ENCODE measurements around the gene SEZ6. TPM values are rescaled to one million over a fixed set of nuclear protein-coding genes. Genes with fewer than 3 reads are reported as not detected.

The SEZ6 gene
- total RNA-seq, 1 donor from 2014 or later = not detected

GRCh38 chr17:28960256-28961061 is 45.4 kb downstream of the SEZ6 start:
- FAIRE-seq (no peak), DNase-seq (ENCODE audit: low read depth) (no peak)
- TF ChIP-seq CTCF (IDR thresholded peaks at IDR 0.05; ENCODE audit: insufficient read depth, low read depth, low read length) (no peak), EZH2 (IDR thresholded peaks at IDR 0.05; ENCODE audit: insufficient read depth, low read length) (no peak)
- Histone ChIP-seq H4K20me1 (ENCODE audit: insufficient read depth, low read length) (no peaks in the 10 kb centered on the region), H2AFZ (ENCODE audit: low read depth, low read length) (no peak overlapping the region), H3K79me2 (ENCODE audit: insufficient read depth, low read length) (no peaks in the 10 kb centered on the region), H3K4me2 (ENCODE audit: low read length) (no peak overlapping the region), H3K4me3 (ENCODE audit: insufficient read depth, low read depth, low read length) (no peak overlapping the region), H3K4me1 (ENCODE audit: insufficient read depth, low read length) (peaks cover 3% of the 10 kb centered on the region), H3K9me3 (ENCODE audit: insufficient read depth, low read depth, low read length) (no peaks in the 10 kb centered on the region), H3K27me3 (ENCODE audit: insufficient read depth, low read length) (no peaks in the 10 kb centered on the region), H3K27ac (ENCODE audit: low read depth, low read length) (no peak overlapping the region), H3K36me3 (ENCODE audit: insufficient read depth, low read length) (no peaks in the 10 kb centered on the region), H3K9ac (ENCODE audit: low read length) (no peak overlapping the region)
- Mint-ChIP-seq H3K36me3 (ENCODE audit: low read depth, unreplicated experiment) (peaks cover 7% of the 10 kb centered on the region), H3K27ac (ENCODE audit: unreplicated experiment) (no peak overlapping the region), H3K27me3 (ENCODE audit: low read depth, unreplicated experiment) (peaks cover 15% of the 10 kb centered on the region), H3K4me1 (ENCODE audit: low read depth, unreplicated experiment) (peaks cover 6% of the 10 kb centered on the region), H3K9me3 (ENCODE audit: unreplicated experiment) (no peaks in the 10 kb centered on the region), H3K4me3 (ENCODE audit: unreplicated experiment) (no peak overlapping the region)

DNA sequence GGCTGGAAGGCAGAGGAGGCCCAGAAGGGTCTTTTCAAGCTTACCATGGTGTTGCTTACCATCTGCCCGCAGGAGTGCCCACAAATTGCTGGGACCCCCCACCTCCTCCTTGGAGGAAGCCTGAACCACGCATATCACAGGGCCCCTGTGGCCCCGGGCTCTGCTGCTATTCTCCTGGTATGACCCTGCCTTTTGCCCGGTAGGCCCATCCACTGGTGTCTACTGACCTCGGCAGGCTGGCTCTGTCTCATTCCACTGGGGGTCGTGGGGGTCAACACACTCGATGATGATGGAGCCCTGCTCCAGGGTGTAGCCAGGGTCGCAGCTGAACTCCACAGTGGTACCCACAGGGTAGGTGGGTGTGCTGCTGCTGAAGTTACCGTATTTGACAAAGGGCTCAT is 46.4 kb downstream of the SEZ6 start:
- TF ChIP-seq CTCF (IDR thresholded peaks at IDR 0.05; ENCODE audit: insufficient read depth, low read depth, low read length) = no peak
- no peak for TF ChIP-seq EZH2 (IDR thresholded peaks at IDR 0.05; ENCODE audit: insufficient read depth, low read length)
- H3K4me1 ChIP-seq (ENCODE audit: insufficient read depth, low read length) = peaks cover 3% of the 10 kb centered on the region
- H3K36me3 Mint-ChIP-seq (ENCODE audit: low read depth, unreplicated experiment) = peaks cover 7% of the 10 kb centered on the region
- no peaks in the 10 kb centered on the region for H3K9me3 Mint-ChIP-seq (ENCODE audit: unreplicated experiment)
- no peaks in the 10 kb centered on the region for H3K79me2 ChIP-seq (ENCODE audit: insufficient read depth, low read length)
- no peak for DNase-seq (ENCODE audit: low read depth)
- H2AFZ ChIP-seq (ENCODE audit: low read depth, low read length) = no peak overlapping the region
- FAIRE-seq = no peak
- no peaks in the 10 kb centered on the region for H3K27me3 ChIP-seq (ENCODE audit: insufficient read depth, low read length)
- no peaks in the 10 kb centered on the region for H3K36me3 ChIP-seq (ENCODE audit: insufficient read depth, low read length)
- no peak overlapping the region for H3K4me3 Mint-ChIP-seq (ENCODE audit: unreplicated experiment)
- peaks cover 15% of the 10 kb centered on the region for H3K27me3 Mint-ChIP-seq (ENCODE audit: low read depth, unreplicated experiment)
- no peak overlapping the region for H3K9ac ChIP-seq (ENCODE audit: low read length)
- H3K4me1 Mint-ChIP-seq (ENCODE audit: low read depth, unreplicated experiment) = peaks cover 5% of the 10 kb centered on the region
- no peaks in the 10 kb centered on the region for H4K20me1 ChIP-seq (ENCODE audit: insufficient read depth, low read length)
- no peak overlapping the region for H3K27ac ChIP-seq (ENCODE audit: low read depth, low read length)
- no peaks in the 10 kb centered on the region for H3K9me3 ChIP-seq (ENCODE audit: insufficient read depth, low read depth, low read length)
- H3K4me3 ChIP-seq (ENCODE audit: insufficient read depth, low read depth, low read length) = no peak overlapping the region
- no peak overlapping the region for H3K4me2 ChIP-seq (ENCODE audit: low read length)
- H3K27ac Mint-ChIP-seq (ENCODE audit: unreplicated experiment) = no peak overlapping the region

DNA sequence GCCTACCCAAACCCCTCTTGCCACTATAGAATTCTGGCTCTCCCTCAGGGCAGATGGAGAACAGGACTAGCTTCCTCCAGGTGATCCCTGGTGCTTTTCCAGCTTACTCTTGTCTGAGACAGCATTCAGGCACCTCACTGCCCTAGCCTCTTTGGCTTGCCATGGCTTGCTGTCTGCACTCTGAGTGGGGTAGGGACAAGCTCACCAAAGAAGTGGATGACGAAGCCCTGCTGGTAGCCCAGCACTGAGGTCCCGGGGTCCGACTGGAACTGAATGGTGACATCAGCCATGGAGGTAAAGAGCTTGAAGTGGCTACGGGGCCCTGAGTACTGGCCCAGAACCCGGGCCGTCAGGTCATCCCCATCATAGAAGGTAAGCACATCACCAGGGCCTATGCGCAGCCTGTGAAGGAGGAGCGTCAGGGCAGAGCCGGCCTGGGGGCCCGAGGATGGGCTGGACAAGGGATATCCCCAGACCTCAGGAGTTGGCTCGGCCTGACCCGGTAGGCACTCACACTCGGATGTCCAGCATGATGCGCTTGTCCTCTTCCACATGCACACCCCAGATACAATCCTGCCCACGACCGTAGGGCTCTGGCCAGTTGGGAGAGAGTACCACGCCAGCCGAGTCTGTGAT is 46.9 kb downstream of the SEZ6 start:
- DNase-seq (ENCODE audit: low read depth) = no peak

More for the DNA sequence above, 46.9 kb downstream of the SEZ6 start:
- Histone ChIP-seq H3K9me3 (ENCODE audit: insufficient read depth, low read depth, low read length) (no peaks in the 10 kb centered on the region), H3K9ac (ENCODE audit: low read length) (no peak overlapping the region), H4K20me1 (ENCODE audit: insufficient read depth, low read length) (peaks cover 3% of the 10 kb centered on the region), H3K36me3 (ENCODE audit: insufficient read depth, low read length) (no peaks in the 10 kb centered on the region), H3K4me1 (ENCODE audit: insufficient read depth, low read length) (no peaks in the 10 kb centered on the region), H3K4me2 (ENCODE audit: low read length) (no peak overlapping the region), H3K27me3 (ENCODE audit: insufficient read depth, low read length) (no peaks in the 10 kb centered on the region), H3K27ac (ENCODE audit: low read depth, low read length) (no peak overlapping the region), H3K79me2 (ENCODE audit: insufficient read depth, low read length) (no peaks in the 10 kb centered on the region), H2AFZ (ENCODE audit: low read depth, low read length) (no peak overlapping the region), H3K4me3 (ENCODE audit: insufficient read depth, low read depth, low read length) (no peak overlapping the region)
- H3K27ac Mint-ChIP-seq (ENCODE audit: unreplicated experiment) = peak overlapping the region; percentile 26
- no peaks in the 10 kb centered on the region for H3K4me1 Mint-ChIP-seq (ENCODE audit: low read depth, unreplicated experiment)
- H3K27me3 Mint-ChIP-seq (ENCODE audit: low read depth, unreplicated experiment) = peaks cover 13% of the 10 kb centered on the region
- no peak overlapping the region for H3K4me3 Mint-ChIP-seq (ENCODE audit: unreplicated experiment)
- peaks cover 7% of the 10 kb centered on the region for H3K36me3 Mint-ChIP-seq (ENCODE audit: low read depth, unreplicated experiment)
- no peaks in the 10 kb centered on the region for H3K9me3 Mint-ChIP-seq (ENCODE audit: unreplicated experiment)
- TF ChIP-seq CTCF (IDR thresholded peaks at IDR 0.05; ENCODE audit: insufficient read depth, low read depth, low read length) = no peak
- TF ChIP-seq EZH2 (IDR thresholded peaks at IDR 0.05; ENCODE audit: insufficient read depth, low read length) = no peak
- FAIRE-seq = no peak
